ENCODE results near the gene TCF15. TPM values are rescaled to one million over a fixed set of nuclear protein-coding genes. Genes with fewer than 3 reads are reported as not detected.

The TCF15 gene
- total and polyA plus RNA-seq, 2 of the 13 experiments (the other 11 are each of a cell fraction or from before 2014, with no cell fraction given) = not detected

DNA sequence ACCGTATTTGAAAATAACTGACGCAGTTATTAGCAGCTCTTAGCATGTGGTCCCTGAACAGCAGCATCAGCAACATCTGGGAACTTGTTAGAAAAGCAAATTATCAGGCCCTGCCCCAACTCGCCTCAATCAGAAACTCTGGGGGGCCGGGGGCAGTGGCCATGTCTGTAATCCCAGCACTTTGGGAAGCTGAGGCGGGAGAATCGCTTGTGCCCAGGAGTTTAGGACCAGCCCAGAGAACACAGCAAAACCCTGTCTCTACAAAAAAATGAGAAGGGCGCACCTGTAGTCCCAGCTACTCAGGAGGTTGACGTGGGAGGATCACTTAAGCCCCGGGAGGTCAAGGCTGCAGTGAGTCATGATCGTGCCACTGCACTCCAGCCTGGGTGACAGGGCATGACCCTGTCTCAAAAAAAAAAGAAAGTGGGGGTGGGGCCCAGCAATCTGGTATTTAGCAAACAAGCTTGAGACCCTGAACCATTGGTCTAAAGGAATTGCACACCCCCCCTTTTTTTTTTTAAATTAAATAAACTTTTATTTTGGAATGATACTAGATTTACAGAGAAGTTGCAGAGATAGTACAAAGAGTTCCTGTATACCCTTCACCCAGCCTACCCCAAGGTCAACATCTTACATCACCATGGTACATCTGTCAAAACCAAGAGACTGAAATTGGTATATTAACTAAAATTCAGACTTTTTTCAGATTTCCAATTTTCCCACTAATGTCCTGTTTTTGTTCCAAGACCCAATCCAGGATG lies 36.2 kb upstream of the TCF15 start (continued):
- TF ChIP-seq ELK4 (CRISPR knock-in tag; IDR thresholded peaks at IDR 0.05; ENCODE audit: borderline replicate concordance) (no peak), ZNF224 (CRISPR knock-in tag; IDR thresholded peaks at IDR 0.05) (0 out of 2 replicates have a peak, but pooled peaks have one; percentile 5), ZFP62 (CRISPR knock-in tag; IDR thresholded peaks at IDR 0.05) (no peak), MED1 (CRISPR knock-in tag; IDR thresholded peaks at IDR 0.05) (0 out of 2 replicates have a peak, but pooled peaks have one; percentile 37), ZNF362 (CRISPR knock-in tag; IDR thresholded peaks at IDR 0.05; ENCODE audit: borderline replicate concordance) (peak; percentile 94), RARA (CRISPR knock-in tag; IDR thresholded peaks at IDR 0.05) (peak; percentile 94), ATF2 (CRISPR knock-in tag; IDR thresholded peaks at IDR 0.05) (no peak), ZNF766 (CRISPR knock-in tag; IDR thresholded peaks at IDR 0.05; ENCODE audit: borderline replicate concordance) (0 out of 2 replicates have a peak, but pooled peaks have one; percentile 12), ZNF431 (CRISPR knock-in tag; IDR thresholded peaks at IDR 0.05; ENCODE audit: borderline replicate concordance, low read depth) (no peak; the same call in 1 of the 2 replicates), SIX1 (CRISPR knock-in tag; IDR thresholded peaks at IDR 0.05; ENCODE audit: borderline replicate concordance) (no peak), HNF1A (IDR thresholded peaks at IDR 0.05; ENCODE audit: low read depth) (no peak; the same call in 1 of the 2 replicates), HNF1A (CRISPR knock-in tag; IDR thresholded peaks at IDR 0.05; ENCODE audit: borderline replicate concordance) (0 out of 2 replicates have a peak, but pooled peaks have one; percentile 5), ZNF281 (CRISPR knock-in tag; IDR thresholded peaks at IDR 0.05; ENCODE audit: borderline replicate concordance) (peak; percentile 78; the same call in 1 of the 2 replicates), SALL2 (CRISPR knock-in tag; IDR thresholded peaks at IDR 0.05) (0 out of 2 replicates have a peak, but pooled peaks have one; percentile 9), RCOR2 (CRISPR knock-in tag; IDR thresholded peaks at IDR 0.05) (no peak; the same call in 1 of the 2 replicates)

Data from HepG2 (cell line).